ENCODE results near the gene AKT3.

The AKT3 gene

GRCh38 chr1:243507672-243508302, 342.3 kb downstream of the AKT3 start:
- Histone ChIP-seq H3K27ac (ENCODE audit: low read depth, low read length) (no peak overlapping the region), H3K36me3 (ENCODE audit: control insufficient read depth in 5 of 5, insufficient read depth in 5 of 5, low read length in 5 of 5) (peaks cover 5 to 29% (median 21%) of the 10 kb centered on the region in 5 donors), H3K4me3 (ENCODE audit: low read depth in 1 of 5, low read length in 5 of 5) (no peak overlapping the region), H3K9me3 (ENCODE audit: control insufficient read depth in 5 of 5, low read length in 5 of 5) (no peaks in the 10 kb centered on the region), H3K27me3 (ENCODE audit: control insufficient read depth in 5 of 5, insufficient read depth in 4 of 5, low read length in 5 of 5) (no peaks in the 10 kb centered on the region), H3K9ac (ENCODE audit: low read length in 5 of 5) (no peak overlapping the region), H3K4me1 (ENCODE audit: control insufficient read depth in 5 of 5, insufficient read depth in 5 of 5, low read length in 5 of 5) (no peaks in the 10 kb centered on the region)

DNA sequence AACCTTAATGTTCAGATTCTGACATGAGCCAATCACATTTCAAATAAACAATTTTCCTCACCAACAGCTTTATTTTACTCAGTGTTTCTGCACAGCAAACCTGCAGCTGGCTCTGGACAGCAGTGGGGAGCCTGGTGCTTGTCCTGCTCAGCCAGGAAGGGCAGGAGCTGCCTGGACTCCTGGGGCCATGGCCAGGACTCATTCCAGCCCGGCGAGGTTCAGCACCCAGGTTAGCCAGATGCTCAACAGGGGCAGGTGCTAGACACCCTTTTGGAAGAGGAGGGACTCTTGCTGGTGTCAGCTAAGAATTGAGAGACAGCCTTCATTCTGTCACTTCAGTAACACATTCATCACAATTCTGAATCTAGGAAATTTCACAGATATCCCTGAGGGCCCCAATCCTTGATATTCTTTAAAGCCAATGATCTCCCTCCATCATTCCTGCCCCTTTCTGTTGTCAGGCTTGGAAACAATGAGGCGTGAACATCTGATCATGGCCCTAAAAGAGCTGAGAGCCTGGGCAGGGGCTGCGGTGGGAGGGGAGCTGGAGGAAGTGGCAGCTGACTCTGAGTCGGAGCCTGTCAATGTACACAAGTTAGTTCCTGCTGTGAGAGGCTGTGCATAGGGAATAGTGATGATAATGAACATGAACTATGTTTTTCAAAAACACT, 342.9 kb downstream of the AKT3 start:
- H3K4me3 ChIP-seq (ENCODE audit: low read depth in 1 of 5, low read length in 5 of 5), result no peak overlapping the region
- H3K27ac ChIP-seq (ENCODE audit: low read depth, low read length), result no peak overlapping the region
- H3K9me3 ChIP-seq (ENCODE audit: control insufficient read depth in 5 of 5, low read length in 5 of 5), result no peaks in the 10 kb centered on the region
- no peaks in the 10 kb centered on the region for H3K4me1 ChIP-seq (ENCODE audit: control insufficient read depth in 5 of 5, insufficient read depth in 5 of 5, low read length in 5 of 5)
- H3K9ac ChIP-seq (ENCODE audit: low read length in 5 of 5), result no peak overlapping the region
- peaks cover 3 to 29% (median 22%) of the 10 kb centered on the region in 5 donors for H3K36me3 ChIP-seq (ENCODE audit: control insufficient read depth in 5 of 5, insufficient read depth in 5 of 5, low read length in 5 of 5)
- H3K27me3 ChIP-seq (ENCODE audit: control insufficient read depth in 5 of 5, insufficient read depth in 4 of 5, low read length in 5 of 5), result no peaks in the 10 kb centered on the region

DNA sequence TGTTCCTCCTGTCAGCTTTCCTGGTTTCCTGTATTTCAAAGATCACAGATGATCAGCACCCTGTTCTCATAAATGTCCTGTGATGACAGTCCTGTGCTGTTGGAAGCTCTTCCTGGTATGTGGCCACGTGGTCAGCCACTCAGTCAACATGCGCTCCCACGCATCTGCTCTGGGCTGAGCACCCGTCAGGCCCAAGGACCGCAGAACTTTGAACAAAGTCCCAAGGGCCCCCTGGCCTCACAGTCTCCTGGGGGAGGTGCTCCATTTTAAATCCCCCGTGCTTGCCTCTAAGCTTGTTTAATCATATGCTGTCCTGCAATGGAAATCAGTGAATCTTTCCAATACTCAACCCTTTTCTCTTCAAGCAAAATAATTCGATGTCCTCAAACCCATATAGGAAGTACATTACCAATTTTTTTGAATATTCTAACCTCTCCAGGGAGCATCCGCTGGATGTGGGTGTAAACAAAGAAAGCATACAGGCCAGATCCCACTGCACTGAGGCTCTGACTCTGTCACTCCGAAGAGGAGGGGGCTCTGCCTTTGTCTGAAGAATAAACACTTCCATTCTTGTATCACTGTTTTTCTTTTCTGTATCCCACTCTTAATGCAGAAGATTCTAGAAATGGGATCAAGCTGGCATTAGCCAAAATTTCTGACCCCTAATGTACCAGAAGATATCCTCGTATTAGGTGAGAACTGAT, 343.9 kb downstream of the AKT3 start:
- H3K9me3 ChIP-seq (ENCODE audit: control insufficient read depth in 5 of 5, low read length in 5 of 5), result no peaks in the 10 kb centered on the region
- no peaks in the 10 kb centered on the region for H3K4me1 ChIP-seq (ENCODE audit: control insufficient read depth in 5 of 5, insufficient read depth in 5 of 5, low read length in 5 of 5)
- H3K36me3 ChIP-seq (ENCODE audit: control insufficient read depth in 5 of 5, insufficient read depth in 5 of 5, low read length in 5 of 5), result peaks cover 0 to 25% (median 19%) of the 10 kb centered on the region in 5 donors
- H3K27ac ChIP-seq (ENCODE audit: low read depth, low read length), result no peak overlapping the region
- H3K9ac ChIP-seq (ENCODE audit: low read length in 5 of 5), result no peak overlapping the region
- no peak overlapping the region for H3K4me3 ChIP-seq (ENCODE audit: low read depth in 1 of 5, low read length in 5 of 5)
- no peaks in the 10 kb centered on the region for H3K27me3 ChIP-seq (ENCODE audit: control insufficient read depth in 5 of 5, insufficient read depth in 4 of 5, low read length in 5 of 5)

DNA sequence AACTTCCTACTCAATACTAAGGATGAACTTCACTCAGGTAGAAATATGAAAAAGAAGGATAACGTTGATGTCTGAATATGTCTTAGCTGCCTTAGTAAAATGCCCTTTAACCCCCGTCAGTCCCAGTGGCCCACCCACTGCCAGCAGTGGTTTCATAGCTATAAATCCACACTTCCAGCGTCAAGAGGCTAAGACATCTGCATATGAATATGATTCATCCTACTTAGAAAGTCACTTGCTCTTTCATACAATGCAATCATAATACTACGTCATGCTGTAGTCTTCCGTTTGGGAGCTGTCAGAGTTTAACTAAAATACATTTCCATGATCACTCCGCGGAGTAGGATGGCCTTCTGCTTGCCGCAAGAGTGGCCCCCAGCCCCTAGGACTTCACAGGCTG, 346.9 kb downstream of the AKT3 start:
- H3K27me3 ChIP-seq (ENCODE audit: control insufficient read depth in 5 of 5, insufficient read depth in 4 of 5, low read length in 5 of 5), result no peaks in the 10 kb centered on the region
- no peak overlapping the region for H3K9ac ChIP-seq (ENCODE audit: low read length in 5 of 5)
- H3K4me1 ChIP-seq (ENCODE audit: control insufficient read depth in 5 of 5, insufficient read depth in 5 of 5, low read length in 5 of 5), result no peaks in the 10 kb centered on the region
- H3K27ac ChIP-seq (ENCODE audit: low read depth, low read length), result no peak overlapping the region
- H3K4me3 ChIP-seq (ENCODE audit: low read depth in 1 of 5, low read length in 5 of 5), result no peak overlapping the region
- H3K9me3 ChIP-seq (ENCODE audit: control insufficient read depth in 5 of 5, low read length in 5 of 5), result no peaks in the 10 kb centered on the region
- peaks cover 0 to 31% (median 13%) of the 10 kb centered on the region in 5 donors for H3K36me3 ChIP-seq (ENCODE audit: control insufficient read depth in 5 of 5, insufficient read depth in 5 of 5, low read length in 5 of 5)

GRCh38 chr1:243501002-243501401, 349.0 kb downstream of the AKT3 start:
- Histone ChIP-seq H3K27ac (ENCODE audit: low read depth, low read length) (no peak overlapping the region), H3K36me3 (ENCODE audit: control insufficient read depth in 5 of 5, insufficient read depth in 5 of 5, low read length in 5 of 5) (peaks cover 0 to 42% (median 17%) of the 10 kb centered on the region in 5 donors), H3K9me3 (ENCODE audit: control insufficient read depth in 5 of 5, low read length in 5 of 5) (no peaks in the 10 kb centered on the region), H3K27me3 (ENCODE audit: control insufficient read depth in 5 of 5, insufficient read depth in 4 of 5, low read length in 5 of 5) (no peaks in the 10 kb centered on the region), H3K9ac (ENCODE audit: low read length in 5 of 5) (no peak overlapping the region), H3K4me1 (ENCODE audit: control insufficient read depth in 5 of 5, insufficient read depth in 5 of 5, low read length in 5 of 5) (no peaks in the 10 kb centered on the region), H3K4me3 (ENCODE audit: low read depth in 1 of 5, low read length in 5 of 5) (no peak overlapping the region)

DNA sequence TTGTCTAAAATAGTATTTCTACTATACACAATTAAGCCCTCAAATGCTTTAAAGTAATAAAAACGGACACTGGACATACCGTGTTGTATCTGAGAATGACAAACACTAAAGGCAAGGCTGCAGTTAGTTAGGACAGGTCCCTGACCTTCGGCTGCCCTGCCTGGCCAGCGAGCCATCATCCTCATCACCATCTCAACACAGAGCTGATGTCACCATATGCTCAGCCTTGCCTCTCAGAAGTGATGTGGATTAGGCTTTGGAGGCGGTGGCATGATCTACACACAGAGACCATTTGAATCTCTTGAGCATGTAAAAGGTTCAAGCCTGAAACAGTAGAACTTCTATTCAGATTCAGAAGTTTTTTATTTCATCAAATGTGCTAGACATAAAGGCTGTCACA, 349.5 kb downstream of the AKT3 start:
- H3K4me3 ChIP-seq (ENCODE audit: low read depth in 1 of 5, low read length in 5 of 5), result no peak overlapping the region
- peaks cover 0 to 5% (median 0%) of the 10 kb centered on the region in 5 donors for H3K4me1 ChIP-seq (ENCODE audit: control insufficient read depth in 5 of 5, insufficient read depth in 5 of 5, low read length in 5 of 5)
- no peaks in the 10 kb centered on the region for H3K9me3 ChIP-seq (ENCODE audit: control insufficient read depth in 5 of 5, low read length in 5 of 5)
- no peak overlapping the region for H3K27ac ChIP-seq (ENCODE audit: low read depth, low read length)
- no peak overlapping the region for H3K9ac ChIP-seq (ENCODE audit: low read length in 5 of 5)
- H3K27me3 ChIP-seq (ENCODE audit: control insufficient read depth in 5 of 5, insufficient read depth in 4 of 5, low read length in 5 of 5), result no peaks in the 10 kb centered on the region
- H3K36me3 ChIP-seq (ENCODE audit: control insufficient read depth in 5 of 5, insufficient read depth in 5 of 5, low read length in 5 of 5), result peaks cover 0 to 37% (median 17%) of the 10 kb centered on the region in 5 donors

GRCh38 chr1:243499711-243500110, 350.3 kb downstream of the AKT3 start:
- Histone ChIP-seq H3K4me1 (ENCODE audit: control insufficient read depth in 5 of 5, insufficient read depth in 5 of 5, low read length in 5 of 5) (peaks cover 0 to 7% (median 0%) of the 10 kb centered on the region in 5 donors), H3K36me3 (ENCODE audit: control insufficient read depth in 5 of 5, insufficient read depth in 5 of 5, low read length in 5 of 5) (peaks cover 0 to 31% (median 17%) of the 10 kb centered on the region in 5 donors), H3K27me3 (ENCODE audit: control insufficient read depth in 5 of 5, insufficient read depth in 4 of 5, low read length in 5 of 5) (no peaks in the 10 kb centered on the region)

DNA sequence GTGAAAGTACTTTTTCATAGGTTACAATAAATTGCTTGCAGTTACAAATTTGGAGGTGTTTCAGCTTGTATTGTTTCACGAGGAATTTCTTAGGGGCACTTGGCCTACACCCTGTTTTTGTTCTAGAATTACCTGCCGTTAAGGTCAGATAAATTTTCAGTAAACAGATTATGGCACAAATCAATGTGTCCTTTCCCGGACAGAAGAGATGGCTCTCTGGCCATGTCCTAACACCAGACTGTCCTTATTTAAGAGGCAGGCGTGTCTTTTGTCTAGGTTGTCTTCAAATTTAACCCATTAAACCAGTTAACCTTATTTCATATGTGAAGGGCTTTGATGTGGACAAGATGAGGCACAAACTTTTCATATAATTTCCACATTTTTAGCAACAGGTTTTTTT, 350.8 kb downstream of the AKT3 start:
- Histone ChIP-seq H3K27ac (ENCODE audit: low read depth, low read length) (no peak overlapping the region), H3K9ac (ENCODE audit: low read length in 5 of 5) (no peak overlapping the region), H3K4me1 (ENCODE audit: control insufficient read depth in 5 of 5, insufficient read depth in 5 of 5, low read length in 5 of 5) (peaks cover 0 to 7% (median 0%) of the 10 kb centered on the region in 5 donors), H3K27me3 (ENCODE audit: control insufficient read depth in 5 of 5, insufficient read depth in 4 of 5, low read length in 5 of 5) (no peaks in the 10 kb centered on the region), H3K9me3 (ENCODE audit: control insufficient read depth in 5 of 5, low read length in 5 of 5) (no peaks in the 10 kb centered on the region), H3K36me3 (ENCODE audit: control insufficient read depth in 5 of 5, insufficient read depth in 5 of 5, low read length in 5 of 5) (peaks cover 0 to 30% (median 17%) of the 10 kb centered on the region in 5 donors), H3K4me3 (ENCODE audit: low read depth in 1 of 5, low read length in 5 of 5) (no peak overlapping the region)

More at GRCh38 chr1:243499711-243500110, 350.3 kb downstream of the AKT3 start:
- H3K9ac ChIP-seq (ENCODE audit: low read length in 5 of 5), result no peak overlapping the region
- H3K27ac ChIP-seq (ENCODE audit: low read depth, low read length), result no peak overlapping the region
- no peaks in the 10 kb centered on the region for H3K9me3 ChIP-seq (ENCODE audit: control insufficient read depth in 5 of 5, low read length in 5 of 5)
- no peak overlapping the region for H3K4me3 ChIP-seq (ENCODE audit: low read depth in 1 of 5, low read length in 5 of 5)

GRCh38 chr1:243497939-243498681, 351.9 kb downstream of the AKT3 start:
- H3K9ac ChIP-seq (ENCODE audit: low read length in 5 of 5), result no peak overlapping the region
- no peaks in the 10 kb centered on the region for H3K9me3 ChIP-seq (ENCODE audit: control insufficient read depth in 5 of 5, low read length in 5 of 5)
- no peak overlapping the region for H3K4me3 ChIP-seq (ENCODE audit: low read depth in 1 of 5, low read length in 5 of 5)
- H3K27ac ChIP-seq (ENCODE audit: low read depth, low read length), result no peak overlapping the region
- H3K27me3 ChIP-seq (ENCODE audit: control insufficient read depth in 5 of 5, insufficient read depth in 4 of 5, low read length in 5 of 5), result no peaks in the 10 kb centered on the region
- peaks cover 0 to 7% (median 0%) of the 10 kb centered on the region in 5 donors for H3K4me1 ChIP-seq (ENCODE audit: control insufficient read depth in 5 of 5, insufficient read depth in 5 of 5, low read length in 5 of 5)
- peaks cover 0 to 30% (median 17%) of the 10 kb centered on the region in 5 donors for H3K36me3 ChIP-seq (ENCODE audit: control insufficient read depth in 5 of 5, insufficient read depth in 5 of 5, low read length in 5 of 5)
